Activated T-cell treated with anti-CD3 and anti-CD28 coated beads, Interleukin-2, amount 50 U/mL, for 24 hours (primary cell): ENCODE data around the gene ADGRD1.

Experiments
- DNase-seq: peaks from one replicate; pipeline ENCODE4 v3.0.0-alpha.2; 2020
- H3K27ac Mint-ChIP-seq: 2 replicates; pipeline ENCODE4 v1.8.0; 2020; ENCODE audit warnings: mild to moderate bottlenecking, mixed read lengths
- H3K27me3 Mint-ChIP-seq: 2 replicates; pipeline ENCODE4 v1.8.0; 2020; ENCODE audit warnings: mixed read lengths
- H3K36me3 Mint-ChIP-seq: 2 replicates; pipeline ENCODE4 v1.8.0; 2020; ENCODE audit warnings: low read depth, mixed read lengths
- H3K4me1 Mint-ChIP-seq: 2 replicates; pipeline ENCODE4 v1.8.0; 2020; ENCODE audit warnings: low read depth, mixed read lengths
- H3K4me3 Mint-ChIP-seq: 2 replicates; pipeline ENCODE4 v1.8.0; 2020; ENCODE audit warnings: mild to moderate bottlenecking, moderate library complexity, mixed read lengths
- H3K9me3 Mint-ChIP-seq: 2 replicates; pipeline ENCODE4 v1.8.0; 2020; ENCODE audit warnings: mixed read lengths

The ADGRD1 gene

DNA sequence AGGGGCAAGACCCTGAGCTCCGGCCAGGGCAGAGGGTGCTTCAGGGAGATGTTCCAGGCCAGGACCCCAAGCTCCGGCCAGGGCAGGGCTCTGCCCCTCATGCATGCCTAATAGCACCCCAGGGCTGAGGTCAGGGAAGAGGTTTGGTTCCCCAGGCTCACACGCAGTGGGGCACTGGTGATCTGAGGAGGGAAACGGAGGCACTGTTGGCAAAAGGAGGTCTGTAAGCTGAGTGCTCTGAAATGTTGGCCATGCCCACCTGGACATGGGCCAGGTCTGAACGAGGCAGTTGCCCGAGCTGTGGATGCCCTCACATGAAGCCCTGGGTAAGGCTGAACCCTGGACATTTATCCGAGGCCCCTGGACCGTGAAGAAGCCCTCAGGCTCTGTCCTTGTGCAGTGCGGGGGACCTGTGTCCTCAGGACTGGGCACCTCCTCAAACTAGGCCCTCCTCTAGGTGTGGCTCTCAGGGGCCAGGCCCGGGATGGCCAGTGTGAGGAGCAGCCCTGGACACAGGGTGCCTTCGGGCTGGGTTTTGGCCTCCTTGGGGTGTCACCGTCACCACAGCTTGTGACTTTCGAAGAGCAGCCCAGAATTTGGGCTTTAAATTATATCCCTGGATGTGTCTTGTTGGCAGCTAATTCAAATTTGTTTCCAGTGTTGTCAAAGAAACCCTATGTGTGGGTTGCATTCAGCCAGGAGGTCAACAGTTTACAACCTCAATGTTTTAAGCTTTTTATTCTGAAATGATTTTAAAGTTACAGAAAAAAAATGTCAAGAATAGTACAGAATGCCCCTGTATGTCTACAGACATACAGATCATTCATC lies 66.8 kb downstream of the ADGRD1 start:
- Mint-ChIP-seq H3K36me3 (no peaks in the 10 kb centered on the region), H3K27ac (no peak overlapping the region), H3K27me3 (no peaks in the 10 kb centered on the region), H3K9me3 (no peaks in the 10 kb centered on the region), H3K4me3 (no peak overlapping the region), H3K4me1 (no peaks in the 10 kb centered on the region)
- DNase-seq = no peak

DNA sequence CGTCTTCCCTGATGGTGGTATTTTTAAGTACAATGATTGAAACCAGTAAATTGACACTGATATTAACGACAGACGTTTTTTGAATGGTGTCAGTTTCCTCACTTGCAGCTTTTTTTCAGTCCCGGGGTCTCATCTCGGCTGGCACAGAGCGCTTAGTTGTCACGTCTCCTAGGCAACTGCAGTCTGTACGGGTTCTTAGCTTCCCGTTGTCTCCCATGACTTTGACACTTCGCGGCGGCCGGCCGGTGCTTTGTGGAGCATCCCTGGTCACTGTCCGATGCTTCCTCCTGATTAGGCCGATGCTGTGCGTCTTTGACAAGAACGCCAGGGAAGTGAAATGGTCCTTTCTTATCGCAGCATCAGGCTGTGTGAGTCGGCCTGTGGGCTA lies 67.4 kb downstream of the ADGRD1 start:
- no peak overlapping the region for H3K27ac Mint-ChIP-seq
- H3K9me3 Mint-ChIP-seq = no peaks in the 10 kb centered on the region
- H3K36me3 Mint-ChIP-seq = no peaks in the 10 kb centered on the region
- no peaks in the 10 kb centered on the region for H3K27me3 Mint-ChIP-seq
- no peak for DNase-seq
- H3K4me3 Mint-ChIP-seq = no peak overlapping the region
- H3K4me1 Mint-ChIP-seq = no peaks in the 10 kb centered on the region

DNA sequence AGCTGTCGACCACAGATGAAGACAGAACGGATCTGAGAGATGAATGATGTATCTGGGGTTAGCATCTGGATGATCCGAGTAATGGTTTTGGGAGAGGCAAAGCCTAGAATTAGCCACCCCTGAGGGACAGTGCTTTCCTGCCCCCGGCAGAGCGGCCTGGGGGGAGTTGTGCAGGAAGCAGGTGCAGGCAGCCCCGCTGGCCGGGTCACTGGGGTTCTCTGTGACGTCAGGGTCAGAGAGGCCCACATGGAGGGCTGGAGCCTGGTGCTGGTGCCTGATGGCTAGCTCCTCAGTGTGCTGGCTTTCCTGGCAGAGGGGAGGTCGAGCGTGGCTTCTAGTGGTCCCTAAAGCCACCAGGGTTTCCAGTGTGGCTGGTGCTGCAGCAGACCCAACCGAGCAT lies 70.3 kb downstream of the ADGRD1 start:
- H3K27me3 Mint-ChIP-seq = no peaks in the 10 kb centered on the region
- no peak for DNase-seq
- no peaks in the 10 kb centered on the region for H3K36me3 Mint-ChIP-seq
- no peaks in the 10 kb centered on the region for H3K4me1 Mint-ChIP-seq
- H3K27ac Mint-ChIP-seq = no peak overlapping the region
- no peak overlapping the region for H3K4me3 Mint-ChIP-seq
- no peaks in the 10 kb centered on the region for H3K9me3 Mint-ChIP-seq

DNA sequence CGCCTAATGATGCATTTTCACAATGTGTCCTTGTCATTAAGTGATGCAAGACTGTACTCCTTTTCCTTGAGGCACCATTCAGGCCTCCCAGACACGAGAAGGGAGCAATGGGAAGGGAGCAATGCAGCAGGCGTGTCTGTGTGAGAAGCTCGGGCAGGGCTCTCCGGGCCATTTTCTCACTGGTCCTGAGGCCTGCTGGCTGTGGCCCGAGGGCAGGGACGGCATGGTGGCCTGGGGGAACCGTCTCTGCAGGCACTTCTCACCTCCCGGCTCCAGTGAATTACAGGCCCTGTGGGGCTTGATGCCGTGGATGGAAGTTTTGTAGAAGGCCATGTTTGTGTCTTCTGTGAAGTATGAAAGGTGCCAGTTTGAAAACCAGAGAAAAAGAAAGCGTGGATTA lies 71.0 kb downstream of the ADGRD1 start:
- Mint-ChIP-seq H3K27me3 (no peaks in the 10 kb centered on the region), H3K4me1 (no peaks in the 10 kb centered on the region), H3K4me3 (no peak overlapping the region), H3K27ac (no peak overlapping the region), H3K9me3 (no peaks in the 10 kb centered on the region), H3K36me3 (no peaks in the 10 kb centered on the region)
- no peak for DNase-seq

DNA sequence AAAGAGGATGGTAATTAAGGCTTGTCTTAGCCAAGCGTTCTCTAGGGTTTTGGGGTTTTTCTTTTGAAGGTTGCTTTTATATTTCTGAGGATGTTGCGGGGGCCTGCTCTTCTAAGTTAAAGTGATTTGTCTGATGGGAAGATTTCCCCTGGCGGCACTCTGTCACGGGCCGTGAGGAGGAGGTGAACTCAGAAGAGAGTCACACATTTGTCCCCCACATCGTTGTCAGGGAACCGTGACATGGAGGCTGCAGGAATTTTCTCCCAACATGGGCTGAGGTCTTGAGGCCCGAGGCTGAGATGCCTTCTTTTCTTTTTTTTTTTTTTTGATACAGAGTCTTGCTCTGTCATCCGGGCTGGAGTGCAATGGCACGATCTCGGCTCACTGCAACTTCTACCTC lies 71.5 kb downstream of the ADGRD1 start:
- Mint-ChIP-seq H3K36me3 (no peaks in the 10 kb centered on the region), H3K27ac (no peak overlapping the region), H3K9me3 (no peaks in the 10 kb centered on the region)

DNA sequence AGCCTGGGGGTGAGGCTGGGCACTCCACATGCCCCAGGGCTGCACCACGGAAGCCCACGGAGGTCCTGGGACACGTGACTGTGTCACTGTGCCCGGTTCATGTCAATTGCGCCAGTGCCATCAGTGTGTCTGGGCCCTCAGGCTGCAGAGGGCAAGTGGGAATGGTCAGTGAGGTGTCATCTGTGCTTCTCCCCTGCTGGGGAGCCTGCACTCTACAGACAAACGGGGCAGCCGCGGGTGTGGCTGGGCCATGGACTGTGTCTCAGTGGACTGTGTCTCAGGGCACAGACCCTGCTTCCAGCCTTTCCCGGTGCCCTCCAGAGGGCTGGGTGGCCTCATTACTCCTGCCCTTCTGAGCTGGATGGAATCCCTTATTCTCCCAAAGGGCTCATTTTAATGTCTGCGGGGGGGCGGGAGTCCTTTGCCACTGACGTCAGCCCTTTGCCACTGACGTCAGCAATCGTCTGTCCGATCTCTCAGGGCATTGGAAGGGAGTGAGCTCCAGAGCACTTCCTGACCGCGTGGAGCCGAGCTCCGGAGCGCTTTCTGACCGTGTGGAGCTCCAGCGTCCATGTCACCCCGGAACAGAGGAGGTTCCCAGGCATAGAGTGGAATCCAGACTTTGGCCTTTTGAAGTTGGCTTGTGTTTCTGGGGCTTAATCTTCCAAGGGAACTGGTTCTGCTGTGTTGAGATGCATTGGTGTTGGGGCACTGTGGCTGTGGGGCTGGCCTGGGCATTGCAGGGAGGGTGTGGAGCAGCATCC lies 72.4 kb downstream of the ADGRD1 start:
- Mint-ChIP-seq H3K36me3 (no peaks in the 10 kb centered on the region), H3K4me1 (no peaks in the 10 kb centered on the region), H3K9me3 (no peaks in the 10 kb centered on the region), H3K27ac (no peak overlapping the region), H3K27me3 (no peaks in the 10 kb centered on the region), H3K4me3 (no peak overlapping the region)
- DNase-seq = no peak

More for the DNA sequence above, 71.5 kb downstream of the ADGRD1 start:
- H3K4me3 Mint-ChIP-seq = no peak overlapping the region
- no peaks in the 10 kb centered on the region for H3K4me1 Mint-ChIP-seq
- DNase-seq = no peak
- no peaks in the 10 kb centered on the region for H3K27me3 Mint-ChIP-seq

DNA sequence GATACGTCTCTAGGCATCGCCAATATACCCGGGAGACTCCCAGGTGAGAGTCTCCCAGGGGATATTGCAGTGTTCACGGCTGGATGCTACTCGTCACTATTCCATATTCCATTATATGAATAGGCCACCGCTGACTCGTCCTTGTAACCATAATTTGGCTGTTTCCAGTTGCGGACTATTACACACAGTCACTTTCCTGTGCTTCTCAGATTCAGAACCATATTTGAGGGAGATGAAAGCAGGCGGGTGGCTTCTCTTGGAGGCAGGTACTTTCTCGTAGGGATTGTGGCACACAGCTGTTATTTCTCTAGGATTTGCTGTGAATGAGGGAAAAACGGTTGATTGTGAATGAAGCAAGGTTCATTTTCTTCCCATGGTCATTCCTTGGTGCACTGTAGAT lies 73.0 kb downstream of the ADGRD1 start:
- DNase-seq = no peak
- no peak overlapping the region for H3K4me3 Mint-ChIP-seq
- H3K27ac Mint-ChIP-seq = no peak overlapping the region
- H3K27me3 Mint-ChIP-seq = peaks cover under 1% of the 10 kb centered on the region
- H3K4me1 Mint-ChIP-seq = no peaks in the 10 kb centered on the region
- H3K9me3 Mint-ChIP-seq = no peaks in the 10 kb centered on the region
- no peaks in the 10 kb centered on the region for H3K36me3 Mint-ChIP-seq

DNA sequence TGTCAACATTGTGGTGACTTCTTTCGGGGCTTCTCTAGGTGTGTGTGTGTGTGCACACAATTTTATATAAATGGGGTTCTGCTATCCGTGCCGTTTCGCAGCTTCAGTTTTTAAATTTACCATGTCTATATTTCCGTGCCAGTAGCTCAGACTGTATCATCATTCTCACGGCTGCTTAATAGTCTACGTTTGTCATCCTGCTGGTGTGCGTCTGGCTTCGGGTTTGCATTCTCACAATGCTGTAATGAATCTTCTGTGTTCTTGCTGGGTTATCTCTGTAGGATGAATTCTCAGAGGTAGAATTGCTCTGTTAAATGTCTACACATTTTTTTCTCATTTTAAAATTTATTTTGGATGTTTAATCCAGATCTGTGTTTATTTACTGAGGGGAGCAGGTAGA lies 73.6 kb downstream of the ADGRD1 start:
- no peak overlapping the region for H3K4me3 Mint-ChIP-seq

DNA sequence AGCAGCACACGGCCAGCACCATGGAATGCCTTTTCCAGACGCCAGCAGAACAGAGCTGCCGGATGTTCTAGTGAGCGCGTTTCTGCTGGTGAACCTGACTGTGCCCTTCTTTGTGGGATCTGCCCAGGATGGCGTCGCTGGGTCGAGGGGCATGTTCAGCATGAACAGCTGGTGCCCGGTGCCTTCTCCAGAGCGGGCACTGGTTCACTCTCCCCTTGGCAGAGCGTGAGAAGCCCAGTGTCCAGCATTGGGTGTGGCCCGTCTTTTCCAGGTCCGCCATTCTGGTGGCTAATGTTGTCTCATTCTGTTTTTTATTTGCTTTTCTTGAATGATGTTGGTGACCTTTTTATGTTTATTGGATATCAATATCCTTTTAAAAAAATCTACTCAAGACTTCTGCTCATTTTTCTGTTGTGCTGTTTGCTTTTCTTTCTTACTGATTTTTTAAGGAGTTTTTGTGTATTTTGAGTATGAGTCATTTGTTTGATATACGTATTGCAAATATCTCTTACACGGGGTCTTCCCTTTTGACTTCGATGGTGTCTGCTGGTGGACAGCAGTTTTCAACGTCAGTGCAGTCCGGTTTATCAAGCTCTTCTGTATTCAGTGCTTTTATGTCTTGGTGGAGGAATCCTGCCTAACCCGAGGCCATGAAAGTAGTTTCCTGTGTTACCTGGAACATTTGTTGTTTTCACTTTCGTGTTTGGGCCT lies 74.3 kb downstream of the ADGRD1 start:
- no peak overlapping the region for H3K4me3 Mint-ChIP-seq
- peaks cover 6% of the 10 kb centered on the region for H3K27me3 Mint-ChIP-seq
- H3K36me3 Mint-ChIP-seq = no peaks in the 10 kb centered on the region
- no peak overlapping the region for H3K27ac Mint-ChIP-seq
- no peaks in the 10 kb centered on the region for H3K9me3 Mint-ChIP-seq
- no peaks in the 10 kb centered on the region for H3K4me1 Mint-ChIP-seq
- no peak for DNase-seq

More for the DNA sequence above, 73.6 kb downstream of the ADGRD1 start:
- H3K9me3 Mint-ChIP-seq = no peaks in the 10 kb centered on the region
- DNase-seq = no peak
- H3K27ac Mint-ChIP-seq = no peak overlapping the region
- H3K4me1 Mint-ChIP-seq = no peaks in the 10 kb centered on the region
- H3K27me3 Mint-ChIP-seq = peaks cover 5% of the 10 kb centered on the region
- H3K36me3 Mint-ChIP-seq = no peaks in the 10 kb centered on the region

DNA sequence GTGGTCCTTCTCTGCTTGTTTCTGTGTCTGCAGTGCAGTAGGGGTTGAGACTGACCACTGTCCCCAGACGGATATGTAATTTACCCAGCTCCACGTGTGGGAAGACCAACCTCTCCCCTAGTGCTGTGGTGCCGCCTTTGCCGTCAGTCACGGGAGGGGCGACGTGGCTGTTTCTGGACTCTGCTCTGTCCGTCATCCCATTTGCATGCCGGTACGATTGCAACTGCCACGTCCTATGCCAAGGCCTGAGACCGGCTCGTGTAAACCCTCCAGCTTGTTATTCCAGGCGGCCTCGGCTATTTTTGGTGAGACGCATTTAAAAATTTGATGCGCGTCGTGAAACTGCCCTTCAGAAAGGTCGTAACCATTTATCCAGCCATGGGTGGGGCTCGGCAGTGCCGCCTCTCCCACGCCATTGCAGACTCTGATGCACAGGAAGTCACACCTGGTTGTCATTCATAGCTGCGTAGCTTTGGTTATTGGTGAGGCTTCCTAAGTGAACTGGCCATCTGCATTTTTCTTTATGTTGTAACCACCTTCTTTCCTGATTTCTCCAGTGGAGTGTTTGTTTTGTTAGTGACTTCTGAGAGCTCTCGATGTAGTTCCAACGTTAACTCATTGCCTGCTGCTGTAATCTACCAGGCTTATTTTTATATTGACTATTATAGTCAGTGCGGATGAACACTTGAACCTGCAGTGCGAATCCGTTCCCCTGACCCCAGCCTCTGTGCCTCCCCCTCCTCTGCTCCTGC lies 75.1 kb downstream of the ADGRD1 start:
- H3K4me3 Mint-ChIP-seq = no peak overlapping the region
- no peak for DNase-seq
- H3K4me1 Mint-ChIP-seq = no peaks in the 10 kb centered on the region
- no peaks in the 10 kb centered on the region for H3K9me3 Mint-ChIP-seq
- H3K27me3 Mint-ChIP-seq = peaks cover 6% of the 10 kb centered on the region
- H3K27ac Mint-ChIP-seq = no peak overlapping the region
- H3K36me3 Mint-ChIP-seq = no peaks in the 10 kb centered on the region

DNA sequence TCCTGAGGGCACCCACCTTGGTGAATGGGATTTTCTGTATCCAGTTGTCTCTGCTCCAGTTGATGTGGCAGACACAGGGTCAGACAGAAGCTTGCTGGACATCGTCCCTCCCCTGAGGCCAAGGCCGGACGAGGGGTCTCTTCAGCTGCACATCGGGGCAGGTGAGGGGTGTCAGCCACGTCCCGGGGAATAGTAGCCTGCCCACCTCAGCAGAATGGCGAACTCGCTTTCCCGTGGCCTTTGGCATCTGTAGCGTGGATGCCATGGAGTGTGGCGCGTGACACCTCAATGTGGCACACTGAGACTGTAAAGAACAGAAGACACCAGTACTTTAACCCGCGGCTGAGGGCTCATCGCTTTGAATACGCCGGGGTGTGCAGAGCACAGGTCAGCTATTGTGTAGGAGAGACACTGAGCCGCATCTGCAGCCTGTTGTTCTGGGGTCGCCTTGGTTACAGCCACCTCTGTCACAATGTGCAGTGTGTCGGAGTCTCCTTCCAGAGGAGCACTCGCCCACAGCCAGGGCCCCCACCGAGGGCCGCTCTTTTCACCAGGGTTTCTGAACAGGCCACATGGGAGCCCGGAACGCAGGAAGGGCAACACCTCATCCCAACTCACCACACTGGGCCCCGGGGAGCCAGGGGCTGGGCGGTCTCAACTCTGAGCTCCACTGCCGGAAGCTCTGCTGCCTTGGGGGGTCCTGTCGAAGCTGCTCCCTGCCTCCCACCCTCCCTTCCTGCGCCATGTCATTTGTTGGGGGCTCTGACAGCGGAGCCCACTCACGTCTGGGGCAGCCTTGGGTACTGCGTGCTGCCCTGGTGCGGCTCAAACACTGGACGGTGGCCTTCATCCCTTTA lies 77.0 kb downstream of the ADGRD1 start:
- peaks cover 6% of the 10 kb centered on the region for H3K27me3 Mint-ChIP-seq
- DNase-seq = no peak
- no peaks in the 10 kb centered on the region for H3K36me3 Mint-ChIP-seq
- no peaks in the 10 kb centered on the region for H3K9me3 Mint-ChIP-seq
- no peak overlapping the region for H3K4me3 Mint-ChIP-seq
- H3K27ac Mint-ChIP-seq = no peak overlapping the region
- H3K4me1 Mint-ChIP-seq = no peaks in the 10 kb centered on the region

DNA sequence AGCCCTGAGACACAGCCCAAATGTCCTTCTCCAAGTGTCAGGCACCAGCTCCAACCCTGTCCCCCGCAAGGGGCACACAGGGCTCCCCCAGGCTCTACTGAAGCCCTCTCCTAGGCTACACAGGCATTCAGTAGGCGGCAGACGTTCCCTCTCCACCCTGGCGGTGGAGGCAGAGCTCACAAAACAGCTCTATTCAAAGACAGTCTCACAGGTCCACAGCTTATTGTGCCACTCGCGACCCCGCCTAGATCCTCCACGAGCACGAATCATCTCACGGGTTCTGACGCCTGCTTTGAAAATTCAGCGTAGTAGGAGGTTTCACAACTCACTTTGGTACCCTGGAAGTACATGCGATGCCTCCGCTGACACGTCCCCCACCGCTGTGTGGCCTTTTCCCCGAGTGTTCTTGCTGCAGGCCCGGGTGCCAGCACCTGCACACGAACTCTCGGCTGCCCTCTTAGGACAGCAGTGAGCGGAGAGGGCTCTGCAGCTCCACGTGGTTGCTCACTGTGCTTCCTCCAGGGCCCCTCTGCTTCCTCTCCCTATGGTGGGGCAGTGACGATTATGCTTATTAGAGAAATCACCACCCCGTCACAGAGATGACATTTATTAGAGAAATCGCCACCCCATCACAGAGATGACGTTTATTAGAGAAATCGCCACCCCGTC lies 78.5 kb downstream of the ADGRD1 start:
- Mint-ChIP-seq H3K27ac (no peak overlapping the region), H3K36me3 (no peaks in the 10 kb centered on the region), H3K27me3 (peaks cover 6% of the 10 kb centered on the region), H3K4me3 (no peak overlapping the region), H3K4me1 (no peaks in the 10 kb centered on the region), H3K9me3 (peaks cover 6% of the 10 kb centered on the region)
- DNase-seq = no peak

DNA sequence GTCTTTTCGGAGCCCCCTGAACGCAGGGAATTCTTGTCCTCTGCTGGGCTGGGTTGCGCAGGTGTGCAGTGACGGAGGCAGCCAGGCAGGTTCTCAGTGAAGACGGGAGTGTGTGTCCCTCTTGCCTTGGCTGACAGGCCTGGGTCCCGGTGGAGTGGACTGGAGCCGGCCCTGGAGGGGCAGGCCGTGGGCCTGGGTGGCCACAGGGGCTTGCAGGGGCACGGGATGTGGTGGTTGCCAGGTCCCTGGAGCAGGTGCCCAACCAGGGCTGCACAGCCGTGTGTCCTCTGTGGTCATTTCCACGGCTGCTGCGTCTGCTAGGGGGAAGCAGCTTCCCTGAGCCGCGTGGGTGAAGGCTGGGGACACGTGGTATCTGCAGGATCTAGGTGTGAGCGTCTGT lies 79.8 kb downstream of the ADGRD1 start:
- Mint-ChIP-seq H3K9me3 (peaks cover 10% of the 10 kb centered on the region), H3K36me3 (no peaks in the 10 kb centered on the region), H3K4me1 (no peaks in the 10 kb centered on the region), H3K4me3 (no peak overlapping the region), H3K27ac (no peak overlapping the region), H3K27me3 (peaks cover 6% of the 10 kb centered on the region)
- DNase-seq = no peak
